ENCODE measurements around the gene FBXL16.
A peak's percentile ranks its signal among the peaks of the same experiment; 100 is the strongest.
"Not testable (repeated sequence)": the region's sequence is repeated elsewhere in the genome, so short reads cannot be mapped to it uniquely, and the experiment has no call there.

Gene FBXL16

GRCh38 chr16:694863-695354 lies 10.7 kb downstream of the FBXL16 start:
- Histone ChIP-seq H3K4me3 (ENCODE audit: low read depth, low read length) (no peak overlapping the region), H3K27me3 (ENCODE audit: insufficient read depth, low read length) (peaks cover 56% of the 10 kb centered on the region)

GRCh38 chr16:694187-694862 lies 11.3 kb downstream of the FBXL16 start:
- Histone ChIP-seq H3K36me3 (ENCODE audit: insufficient read depth, low read length) (no peaks in the 10 kb centered on the region), H2AFZ (ENCODE audit: low read length, unreplicated experiment) (no peak overlapping the region), H3K27me3 (ENCODE audit: insufficient read depth, low read length) (peaks cover 54% of the 10 kb centered on the region), H3K27ac (ENCODE audit: low read depth, low read length) (no peak overlapping the region), H3K4me1 (ENCODE audit: control insufficient read depth, insufficient read depth, low read length, unreplicated experiment) (peaks cover 4% of the 10 kb centered on the region), H3K79me2 (ENCODE audit: control insufficient read depth, insufficient read depth, low read length, unreplicated experiment) (peaks cover 3% of the 10 kb centered on the region), H3K4me3 (ENCODE audit: low read depth, low read length) (no peak overlapping the region)

More at GRCh38 chr16:694863-695354, 10.7 kb downstream of the FBXL16 start:
- no peaks in the 10 kb centered on the region for H3K79me2 ChIP-seq (ENCODE audit: control insufficient read depth, insufficient read depth, low read length, unreplicated experiment)
- no peaks in the 10 kb centered on the region for H3K36me3 ChIP-seq (ENCODE audit: insufficient read depth, low read length)
- no peak overlapping the region for H3K27ac ChIP-seq (ENCODE audit: low read depth, low read length)
- H2AFZ ChIP-seq (ENCODE audit: low read length, unreplicated experiment) = no peak overlapping the region
- H3K4me1 ChIP-seq (ENCODE audit: control insufficient read depth, insufficient read depth, low read length, unreplicated experiment) = no peaks in the 10 kb centered on the region

GRCh38 chr16:693766-694165 lies 11.8 kb downstream of the FBXL16 start:
- Histone ChIP-seq H3K79me2 (ENCODE audit: control insufficient read depth, insufficient read depth, low read length, unreplicated experiment) (peaks cover 9% of the 10 kb centered on the region), H3K27me3 (ENCODE audit: insufficient read depth, low read length) (peaks cover 49% of the 10 kb centered on the region), H3K27ac (ENCODE audit: low read depth, low read length) (no peak overlapping the region), H3K4me3 (ENCODE audit: low read depth, low read length) (no peak overlapping the region), H2AFZ (ENCODE audit: low read length, unreplicated experiment) (no peak overlapping the region), H3K36me3 (ENCODE audit: insufficient read depth, low read length) (no peaks in the 10 kb centered on the region), H3K4me1 (ENCODE audit: control insufficient read depth, insufficient read depth, low read length, unreplicated experiment) (peaks cover 5% of the 10 kb centered on the region)

GRCh38 chr16:693364-693763 lies 12.2 kb downstream of the FBXL16 start:
- Histone ChIP-seq H3K4me1 (ENCODE audit: control insufficient read depth, insufficient read depth, low read length, unreplicated experiment) (peaks cover 5% of the 10 kb centered on the region), H2AFZ (ENCODE audit: low read length, unreplicated experiment) (no peak overlapping the region), H3K79me2 (ENCODE audit: control insufficient read depth, insufficient read depth, low read length, unreplicated experiment) (peaks cover 10% of the 10 kb centered on the region), H3K36me3 (ENCODE audit: insufficient read depth, low read length) (no peaks in the 10 kb centered on the region), H3K4me3 (ENCODE audit: low read depth, low read length) (no peak overlapping the region), H3K27me3 (ENCODE audit: insufficient read depth, low read length) (peaks cover 47% of the 10 kb centered on the region), H3K27ac (ENCODE audit: low read depth, low read length) (no peak overlapping the region)

GRCh38 chr16:692356-693108 lies 13.1 kb downstream of the FBXL16 start:
- Histone ChIP-seq H3K79me2 (ENCODE audit: control insufficient read depth, insufficient read depth, low read length, unreplicated experiment) (peaks cover 12% of the 10 kb centered on the region), H3K4me1 (ENCODE audit: control insufficient read depth, insufficient read depth, low read length, unreplicated experiment) (peaks cover 5% of the 10 kb centered on the region), H3K27me3 (ENCODE audit: insufficient read depth, low read length) (peaks cover 43% of the 10 kb centered on the region), H3K4me3 (ENCODE audit: low read depth, low read length) (no peak overlapping the region), H3K27ac (ENCODE audit: low read depth, low read length) (no peak overlapping the region), H2AFZ (ENCODE audit: low read length, unreplicated experiment) (no peak overlapping the region), H3K36me3 (ENCODE audit: insufficient read depth, low read length) (no peaks in the 10 kb centered on the region)

- H2AFZ ChIP-seq (ENCODE audit: low read length, unreplicated experiment); H3K4me3 ChIP-seq (ENCODE audit: low read depth, low read length); H3K36me3 ChIP-seq (ENCODE audit: insufficient read depth, low read length); H3K4me1 ChIP-seq (ENCODE audit: control insufficient read depth, insufficient read depth, low read length, unreplicated experiment); H3K27ac ChIP-seq (ENCODE audit: low read depth, low read length): not testable (repeated sequence)
- Histone ChIP-seq H3K27me3 (ENCODE audit: insufficient read depth, low read length) (peaks cover 42% of the 10 kb centered on the region), H3K79me2 (ENCODE audit: control insufficient read depth, insufficient read depth, low read length, unreplicated experiment) (peaks cover 12% of the 10 kb centered on the region)
Measured at GRCh38 chr16:691242-691641, 14.4 kb downstream of the FBXL16 start.

GRCh38 chr16:689175-689897 lies 16.3 kb downstream of the FBXL16 start:
- peaks cover 16% of the 10 kb centered on the region for H3K79me2 ChIP-seq (ENCODE audit: control insufficient read depth, insufficient read depth, low read length, unreplicated experiment)
- peaks cover 25% of the 10 kb centered on the region for H3K27me3 ChIP-seq (ENCODE audit: insufficient read depth, low read length)
- peaks cover 5% of the 10 kb centered on the region for H3K4me1 ChIP-seq (ENCODE audit: control insufficient read depth, insufficient read depth, low read length, unreplicated experiment)
- peak overlapping the region; percentile 94 for H3K4me3 ChIP-seq (ENCODE audit: low read depth, low read length)
- peak overlapping the region; percentile 92 for H2AFZ ChIP-seq (ENCODE audit: low read length, unreplicated experiment)
- H3K27ac ChIP-seq (ENCODE audit: low read depth, low read length) = peak overlapping the region; percentile 41; the same call in 1 of the 2 replicates
- H3K36me3 ChIP-seq (ENCODE audit: insufficient read depth, low read length) = peaks cover 9% of the 10 kb centered on the region; the same call in 1 of the 2 replicates

GRCh38 chr16:687499-687898 lies 18.1 kb downstream of the FBXL16 start:
- H2AFZ ChIP-seq (ENCODE audit: low read length, unreplicated experiment) = no peak overlapping the region
- peaks cover 7% of the 10 kb centered on the region for H3K27me3 ChIP-seq (ENCODE audit: insufficient read depth, low read length)
- peaks cover 15% of the 10 kb centered on the region for H3K4me1 ChIP-seq (ENCODE audit: control insufficient read depth, insufficient read depth, low read length, unreplicated experiment)
- H3K27ac ChIP-seq (ENCODE audit: low read depth, low read length) = no peak overlapping the region
- peaks cover 32% of the 10 kb centered on the region for H3K79me2 ChIP-seq (ENCODE audit: control insufficient read depth, insufficient read depth, low read length, unreplicated experiment)
- peaks cover 17% of the 10 kb centered on the region; the same call in 1 of the 2 replicates for H3K36me3 ChIP-seq (ENCODE audit: insufficient read depth, low read length)
- no peak overlapping the region for H3K4me3 ChIP-seq (ENCODE audit: low read depth, low read length)

GRCh38 chr16:686459-687260 lies 18.9 kb downstream of the FBXL16 start:
- Histone ChIP-seq H3K79me2 (ENCODE audit: control insufficient read depth, insufficient read depth, low read length, unreplicated experiment) (peaks cover 40% of the 10 kb centered on the region), H3K4me3 (ENCODE audit: low read depth, low read length) (no peak overlapping the region), H3K36me3 (ENCODE audit: insufficient read depth, low read length) (peaks cover 24% of the 10 kb centered on the region; the same call in 1 of the 2 replicates), H3K27me3 (ENCODE audit: insufficient read depth, low read length) (no peaks in the 10 kb centered on the region), H2AFZ (ENCODE audit: low read length, unreplicated experiment) (no peak overlapping the region), H3K27ac (ENCODE audit: low read depth, low read length) (no peak overlapping the region), H3K4me1 (ENCODE audit: control insufficient read depth, insufficient read depth, low read length, unreplicated experiment) (peaks cover 23% of the 10 kb centered on the region)

GRCh38 chr16:685967-686366 lies 19.6 kb downstream of the FBXL16 start:
- no peak overlapping the region for H2AFZ ChIP-seq (ENCODE audit: low read length, unreplicated experiment)
- H3K4me3 ChIP-seq (ENCODE audit: low read depth, low read length) = no peak overlapping the region
- no peaks in the 10 kb centered on the region for H3K27me3 ChIP-seq (ENCODE audit: insufficient read depth, low read length)
- H3K27ac ChIP-seq (ENCODE audit: low read depth, low read length) = no peak overlapping the region
- H3K36me3 ChIP-seq (ENCODE audit: insufficient read depth, low read length) = peaks cover 25% of the 10 kb centered on the region; the same call in 1 of the 2 replicates
- H3K79me2 ChIP-seq (ENCODE audit: control insufficient read depth, insufficient read depth, low read length, unreplicated experiment) = peaks cover 47% of the 10 kb centered on the region
- peaks cover 29% of the 10 kb centered on the region for H3K4me1 ChIP-seq (ENCODE audit: control insufficient read depth, insufficient read depth, low read length, unreplicated experiment)
